H9 (cell line): Measurements from ENCODE around the gene AGMAT. TPM values are rescaled to one million over a fixed set of nuclear protein-coding genes. Genes with fewer than 3 reads are reported as not detected.

Experiments
- DNase-seq: peaks from one replicate; pipeline ENCODE4 v3.0.0-alpha.2; 2017
- H2AFZ ChIP-seq: one replicate; pipeline ENCODE4 v1.6.1; 2013; ENCODE audit warnings: mild to moderate bottlenecking, low read length, control low read depth, moderate library complexity
- H2AK5ac ChIP-seq: 2 replicates; pipeline ENCODE4 v1.6.1; 2013; ENCODE audit warnings: low read length, control low read depth, mixed read lengths; ENCODE audit not compliant: insufficient read length
- H2BK120ac ChIP-seq: one replicate; pipeline ENCODE4 v1.6.1; 2013; ENCODE audit warnings: low read depth, mild to moderate bottlenecking, low read length, control low read depth, inconsistent platforms; ENCODE audit not compliant: poor library complexity, severe bottlenecking
- H2BK12ac ChIP-seq: 2 replicates; pipeline ENCODE4 v1.6.1; 2013; ENCODE audit warnings: low read length, control low read depth, mixed read lengths, low read depth; ENCODE audit not compliant: insufficient read length
- H2BK15ac ChIP-seq: 2 replicates; pipeline ENCODE4 v1.6.1; 2013; ENCODE audit warnings: low read depth, low read length, control low read depth
- H2BK20ac ChIP-seq: one replicate; pipeline ENCODE4 v1.6.1; 2013; ENCODE audit warnings: low read depth, mild to moderate bottlenecking, low read length, control low read depth, inconsistent platforms; ENCODE audit not compliant: poor library complexity, severe bottlenecking
- H2BK5ac ChIP-seq: 2 replicates; pipeline ENCODE4 v1.6.1; 2013; ENCODE audit warnings: low read length, control low read depth, mixed read lengths; ENCODE audit not compliant: insufficient read length
- H3K14ac ChIP-seq: 2 replicates; pipeline ENCODE4 v1.6.1; 2013; ENCODE audit warnings: low read length, control low read depth; ENCODE audit not compliant: insufficient read depth
- H3K18ac ChIP-seq: 2 replicates; pipeline ENCODE4 v1.6.1; 2013; ENCODE audit warnings: low read depth, mild to moderate bottlenecking, mixed read lengths, low read length, control low read depth; ENCODE audit not compliant: insufficient read length
- H3K23ac ChIP-seq: 2 replicates; pipeline ENCODE4 v1.6.1; 2013; ENCODE audit warnings: low read length, control low read depth, mixed read lengths, low read depth; ENCODE audit not compliant: insufficient read length
- H3K23me2 ChIP-seq: 2 replicates; pipeline ENCODE4 v1.6.1; 2013; ENCODE audit warnings: low read depth, mild to moderate bottlenecking, mixed read lengths, low read length, control low read depth; ENCODE audit not compliant: insufficient read length, poor library complexity, severe bottlenecking
- H3K27ac ChIP-seq: 2 replicates; pipeline ENCODE4 v1.5.1; 2013; ENCODE audit warnings: low read length, control low read depth, mixed read lengths, low read depth; ENCODE audit not compliant: insufficient read length
- H3K27me3 ChIP-seq: 2 replicates; pipeline ENCODE4 v1.6.1; 2013; ENCODE audit warnings: low read length, control low read depth, inconsistent platforms; ENCODE audit not compliant: insufficient read depth
- H3K4ac ChIP-seq: 2 replicates; pipeline ENCODE4 v1.6.1; 2013; ENCODE audit warnings: low read depth, mild to moderate bottlenecking, control low read depth, inconsistent platforms, low read length, moderate library complexity
- H3K4me1 ChIP-seq: 2 replicates; pipeline ENCODE4 v1.6.1; 2013; ENCODE audit warnings: low read length, control low read depth, inconsistent platforms; ENCODE audit not compliant: insufficient read depth
- H3K4me2 ChIP-seq: 2 replicates; pipeline ENCODE4 v1.6.1; 2013; ENCODE audit warnings: low read length, control low read depth, mixed read lengths; ENCODE audit not compliant: insufficient read length, insufficient read depth
- H3K56ac ChIP-seq: 2 replicates; pipeline ENCODE4 v1.6.1; 2013; ENCODE audit warnings: low read depth, mild to moderate bottlenecking, mixed read lengths, low read length, control low read depth; ENCODE audit not compliant: insufficient read length
- H3K79me1 ChIP-seq: 2 replicates; pipeline ENCODE4 v1.6.1; 2013; ENCODE audit warnings: low read depth, mild to moderate bottlenecking, moderate library complexity, low read length, control low read depth, inconsistent platforms; ENCODE audit not compliant: insufficient read depth, poor library complexity, severe bottlenecking
- H3K79me2 ChIP-seq: 2 replicates; pipeline ENCODE4 v1.6.1; 2013; ENCODE audit warnings: low read length, control low read depth, inconsistent platforms; ENCODE audit not compliant: insufficient read depth
- H3K9ac ChIP-seq: 2 replicates; pipeline ENCODE4 v1.6.1; 2013; ENCODE audit warnings: low read length, control low read depth, mixed read lengths; ENCODE audit not compliant: insufficient read length; ENCODE audit errors: extremely low read depth
- H3K9me3 ChIP-seq: one replicate; pipeline ENCODE4 v1.6.1; 2013; ENCODE audit warnings: low read depth, low read length, inconsistent platforms; ENCODE audit not compliant: control insufficient read depth
- H3T11ph ChIP-seq: one replicate; pipeline ENCODE4 v1.6.1; 2013; ENCODE audit warnings: mild to moderate bottlenecking, low read length, control low read depth, inconsistent platforms
- H4K20me1 ChIP-seq: one replicate; pipeline ENCODE4 v1.6.1; 2013; ENCODE audit not compliant: control insufficient read depth, insufficient read length, insufficient read depth
- H4K5ac ChIP-seq: 2 replicates; pipeline ENCODE4 v1.6.1; 2013; ENCODE audit warnings: low read depth, mild to moderate bottlenecking, mixed read lengths, low read length, control low read depth; ENCODE audit not compliant: insufficient read length
- H4K8ac ChIP-seq: replicated peaks from 2 replicates; pipeline ENCODE4 v1.6.1; 2013; ENCODE audit warnings: low read length, control low read depth, mixed read lengths, low read depth; ENCODE audit not compliant: insufficient read length
- H4K91ac ChIP-seq: 2 replicates; pipeline ENCODE4 v1.6.1; 2013; ENCODE audit warnings: low read depth, mild to moderate bottlenecking, moderate library complexity, mixed read lengths, low read length, control low read depth; ENCODE audit not compliant: insufficient read length
- H3K27ac Mint-ChIP-seq, 3 experiments: 2 replicates in 2 of 3; 3 replicates in 1 of 3; pipeline ENCODE4 v1.8.0; 2020 to 2021; ENCODE audit warnings: mixed read lengths in 3 of 3, mild to moderate bottlenecking in 1 of 3, moderate library complexity in 1 of 3
- H3K27me3 Mint-ChIP-seq: 2 replicates; pipeline ENCODE4 v1.8.0; 2021; ENCODE audit warnings: low read depth, mild to moderate bottlenecking, moderate library complexity, mixed read lengths
- H3K36me3 Mint-ChIP-seq, 3 experiments: 2 replicates in 2 of 3; 3 replicates in 1 of 3; pipeline ENCODE4 v1.8.0; 2020 to 2021; ENCODE audit warnings: low read depth in 3 of 3, mixed read lengths in 3 of 3; ENCODE audit not compliant: insufficient read depth in 1 of 3
- H3K4me1 Mint-ChIP-seq, 2 experiments: 2 replicates each; pipeline ENCODE4 v1.8.0; 2020; ENCODE audit warnings: mixed read lengths in 2 of 2
- H3K4me3 Mint-ChIP-seq, 2 experiments: 2 replicates in 1 of 2; 3 replicates in 1 of 2; pipeline ENCODE4 v1.8.0; 2020 to 2021; ENCODE audit warnings: mild to moderate bottlenecking in 2 of 2, mixed read lengths in 2 of 2, moderate library complexity in 1 of 2
- H3K9me3 Mint-ChIP-seq, 2 experiments: 2 replicates in 1 of 2; 3 replicates in 1 of 2; pipeline ENCODE4 v1.8.0; 2020; ENCODE audit warnings: mild to moderate bottlenecking in 2 of 2, mixed read lengths in 2 of 2, moderate library complexity in 1 of 2
- WGBS: extraction: QIAGEN DNeasy Blood & Tissue Kit; methylation state at CpG from one replicate; pipeline ENCODE4 v1.1.7; 2013; ENCODE audit warnings: missing lambda C conversion rate, low lambda C conversion rate, mixed read lengths; ENCODE audit not compliant: insufficient read length; ENCODE audit errors: extremely low coverage; 5-methylcytosine and 5-hydroxymethylcytosine counted together
- total RNA-seq: library from RNA; stranded (reverse); gene quantifications from 2 replicates; pipeline ENCODE4 v1.2.1, GENCODE V29; 2021
- TF ChIP-seq, protein P1 (sequence below): fragments of 200-600 bp; sonication (generic); conservative IDR thresholded peaks from 3 replicates; pipeline ENCODE4 v1.8.0; 2021; ENCODE audit warnings: antibody characterized with exemption, mild to moderate bottlenecking

The AGMAT gene
- total RNA-seq, 1 experiment from 2014 or later: 4.0 TPM

DNA sequence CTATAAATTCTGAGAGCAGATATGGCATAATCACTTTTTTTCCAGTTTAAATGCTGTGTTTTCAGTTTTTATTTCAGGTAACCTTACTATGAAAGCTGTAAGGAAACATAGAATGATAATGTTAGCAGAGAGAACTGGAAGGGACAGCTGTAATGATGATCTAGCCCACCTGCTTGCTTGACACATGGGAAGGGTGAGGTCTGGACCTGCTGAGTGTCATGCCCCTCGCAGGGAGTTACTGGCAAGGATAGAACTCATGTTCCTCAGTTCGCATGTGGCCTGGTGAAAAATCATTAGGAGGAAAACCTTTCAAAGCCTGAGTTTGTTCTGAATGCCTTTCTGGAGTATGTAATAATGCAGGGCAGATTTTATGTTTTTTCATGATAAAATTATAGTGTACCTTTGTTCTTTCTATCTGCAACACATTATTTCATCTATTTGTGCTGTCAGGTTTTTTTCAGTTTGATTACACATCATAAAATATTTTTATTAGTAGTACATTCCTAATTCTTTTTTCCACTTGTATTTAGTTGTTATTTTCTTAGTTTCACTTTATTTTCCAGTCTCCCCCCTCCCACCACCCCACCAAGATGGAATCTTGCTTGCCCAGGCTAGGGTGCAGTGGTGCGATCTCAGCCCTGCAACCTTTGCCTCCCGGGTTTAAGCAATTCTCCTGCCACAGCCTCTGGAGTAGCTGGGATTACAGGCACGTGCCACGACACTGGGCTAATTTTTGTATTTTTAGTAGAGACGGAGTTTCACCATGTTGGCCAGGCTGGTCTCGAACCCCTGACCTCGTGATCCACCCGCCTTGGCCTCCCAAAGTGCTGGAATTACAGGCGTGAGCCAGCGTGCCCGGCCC, 40.4 kb upstream of the AGMAT start:
- Histone ChIP-seq H3K79me2 (peaks cover 26% of the 10 kb centered on the region; the same call in 1 of the 2 replicates), H2AFZ (no peak overlapping the region), H2BK20ac (no peak overlapping the region), H3K14ac (no peak overlapping the region), H4K20me1 (no peaks in the 10 kb centered on the region), H4K8ac (no peak overlapping the region), H3K27ac (no peak overlapping the region), H3K18ac (no peak overlapping the region), H3T11ph (no peak overlapping the region), H3K56ac (no peak overlapping the region), H2BK15ac (no peak overlapping the region), H4K91ac (no peak overlapping the region), H2AK5ac (no peak overlapping the region), H3K79me1 (peaks cover 6% of the 10 kb centered on the region), H3K9ac (no peak overlapping the region), H3K4ac (no peak overlapping the region), H2BK120ac (no peak overlapping the region), H3K23ac (no peak overlapping the region), H3K23me2 (no peaks in the 10 kb centered on the region), H3K4me1 (no peaks in the 10 kb centered on the region; the same call in 1 of the 2 replicates), H4K5ac (no peak overlapping the region), H3K9me3 (no peaks in the 10 kb centered on the region), H2BK12ac (no peak overlapping the region), H2BK5ac (no peak overlapping the region), H3K27me3 (no peaks in the 10 kb centered on the region), H3K4me2 (no peak overlapping the region)
- WGBS: no CpG with 5 or more reads among the region's 13 CpGs
- H3K36me3 Mint-ChIP-seq: peaks cover 14 to 35% (median 34%) of the 10 kb centered on the region in 3 experiments; a peak in 5 of 7 replicates
- peaks cover 4 to 7% of the 10 kb centered on the region in 2 experiments for H3K4me1 Mint-ChIP-seq
- no peaks in the 10 kb centered on the region for H3K27me3 Mint-ChIP-seq
- no peak for DNase-seq
- H3K27ac Mint-ChIP-seq: peak overlapping the region in 1 of 3 experiments; percentile 42; a peak in 2 of 7 replicates
- H3K4me3 Mint-ChIP-seq: no peak overlapping the region
- H3K9me3 Mint-ChIP-seq: no peaks in the 10 kb centered on the region
- TF ChIP-seq, protein P1, sequence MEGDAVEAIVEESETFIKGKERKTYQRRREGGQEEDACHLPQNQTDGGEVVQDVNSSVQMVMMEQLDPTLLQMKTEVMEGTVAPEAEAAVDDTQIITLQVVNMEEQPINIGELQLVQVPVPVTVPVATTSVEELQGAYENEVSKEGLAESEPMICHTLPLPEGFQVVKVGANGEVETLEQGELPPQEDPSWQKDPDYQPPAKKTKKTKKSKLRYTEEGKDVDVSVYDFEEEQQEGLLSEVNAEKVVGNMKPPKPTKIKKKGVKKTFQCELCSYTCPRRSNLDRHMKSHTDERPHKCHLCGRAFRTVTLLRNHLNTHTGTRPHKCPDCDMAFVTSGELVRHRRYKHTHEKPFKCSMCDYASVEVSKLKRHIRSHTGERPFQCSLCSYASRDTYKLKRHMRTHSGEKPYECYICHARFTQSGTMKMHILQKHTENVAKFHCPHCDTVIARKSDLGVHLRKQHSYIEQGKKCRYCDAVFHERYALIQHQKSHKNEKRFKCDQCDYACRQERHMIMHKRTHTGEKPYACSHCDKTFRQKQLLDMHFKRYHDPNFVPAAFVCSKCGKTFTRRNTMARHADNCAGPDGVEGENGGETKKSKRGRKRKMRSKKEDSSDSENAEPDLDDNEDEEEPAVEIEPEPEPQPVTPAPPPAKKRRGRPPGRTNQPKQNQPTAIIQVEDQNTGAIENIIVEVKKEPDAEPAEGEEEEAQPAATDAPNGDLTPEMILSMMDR: no peak
